LNCaP clone FGC (cell line): ENCODE data around the gene SLC2A3.

Experiments
- DNase-seq: peaks from one replicate; pipeline ENCODE4 v3.0.0-alpha.2; 2011; ENCODE audit warnings: low read depth
- H3K4me3 ChIP-seq: 2 replicates; pipeline ENCODE4 v1.5.1; 2011; ENCODE audit warnings: mild to moderate bottlenecking, low read depth, low read length, control low read depth
- CTCF ChIP-seq: IDR thresholded peaks from 2 replicates; pipeline ENCODE4 v1.5.1; 2012; ENCODE audit warnings: mild to moderate bottlenecking; ENCODE audit not compliant: control insufficient read depth, insufficient read depth; ENCODE audit errors: extremely low read depth

Gene SLC2A3

GRCh38 chr12:7870335-7870734 is 65.7 kb downstream of the SLC2A3 start:
- DNase-seq = no peak
- no peak overlapping the region for H3K4me3 ChIP-seq
- TF ChIP-seq CTCF = no peak
